PC-9 (cell line): Measurements from ENCODE around the gene AHI1. TPM values are rescaled to one million over a fixed set of nuclear protein-coding genes. Genes with fewer than 3 reads are reported as not detected.

ENCODE experiments used
- BruUV-seq: library from RNA; stranded (reverse); fragments of 400-500 nt; replicated peaks from 2 replicates; lab custom pipeline; 2021; lab: Mats Ljungman, UMichigan
- CTCF ChIA-PET: fragments of 300-600 bp; sonication (Branson Sonifier 250); formaldehyde crosslinking; loops from one replicate; lab custom pipeline; 2022; ENCODE audit warnings: antibody characterized with exemption; lab: Charles Lee
- POLR2A ChIA-PET: fragments of 300-600 bp; sonication (Branson Sonifier 250); formaldehyde crosslinking; loops from one replicate; lab custom pipeline; 2022; ENCODE audit warnings: antibody characterized with exemption; ENCODE audit not compliant: unreplicated experiment; lab: Charles Lee
- DNase-seq, 2 experiments: peaks; one replicate each; pipeline versions ENCODE4 v3.0.0 to v3.0.0-alpha.2; 2015 to 2022; ENCODE audit warnings: mixed read lengths in 1 of 2
- H2AFZ ChIP-seq: fragments of 200-600 bp; sonication (generic); 2 replicates; pipeline ENCODE4 v1.8.1; 2017; ENCODE audit warnings: antibody characterized with exemption
- H3F3A ChIP-seq: fragments of 200-600 bp; sonication (generic); 2 replicates; pipeline ENCODE4 v1.8.1; 2017; ENCODE audit warnings: antibody characterized with exemption, mild to moderate bottlenecking, low read depth; ENCODE audit not compliant: insufficient read depth
- H3K27ac ChIP-seq: fragments of 200-600 bp; sonication (generic); 2 replicates; pipeline ENCODE4 v1.6.1; 2016; ENCODE audit warnings: mixed run types
- H3K27me3 ChIP-seq: fragments of 200-600 bp; sonication (generic); 2 replicates; pipeline ENCODE4 v1.6.1; 2016; ENCODE audit warnings: low read depth, mixed run types; ENCODE audit not compliant: insufficient read depth
- H3K36me3 ChIP-seq: fragments of 200-600 bp; sonication (generic); 2 replicates; pipeline ENCODE4 v1.6.1; 2016; ENCODE audit warnings: low read depth, mixed run types
- H3K4me1 ChIP-seq: fragments of 200-600 bp; sonication (generic); replicated peaks from 2 replicates; pipeline ENCODE4 v1.6.1; 2016; ENCODE audit warnings: mixed run types; ENCODE audit not compliant: insufficient read depth
- H3K4me2 ChIP-seq: fragments of 200-600 bp; sonication (generic); 2 replicates; pipeline ENCODE4 v1.6.1; 2017; ENCODE audit warnings: mixed run types
- H3K4me3 ChIP-seq: fragments of 200-600 bp; sonication (generic); 2 replicates; pipeline ENCODE4 v1.6.1; 2016; ENCODE audit warnings: mixed run types
- H3K79me2 ChIP-seq: fragments of 200-600 bp; sonication (generic); 2 replicates; pipeline ENCODE4 v1.6.1; 2017; ENCODE audit warnings: low read depth, mixed run types
- H3K9me2 ChIP-seq: fragments of 200-600 bp; sonication (generic); 2 replicates; pipeline ENCODE4 v1.8.1; 2017; ENCODE audit warnings: mild to moderate bottlenecking; ENCODE audit not compliant: insufficient read depth
- H3K9me3 ChIP-seq: fragments of 200-600 bp; sonication (generic); 2 replicates; pipeline ENCODE4 v1.8.1; 2016; ENCODE audit warnings: low read depth; ENCODE audit not compliant: insufficient read depth
- H4K20me1 ChIP-seq: fragments of 200-600 bp; sonication (generic); 2 replicates; pipeline ENCODE4 v1.8.1; 2017; ENCODE audit not compliant: insufficient read depth
- EZH2 ChIP-seq: fragments of 200-600 bp; sonication (generic); IDR thresholded peaks from 2 replicates; pipeline ENCODE4 v1.8.0; 2017; ENCODE audit warnings: antibody characterized with exemption, low read depth
- intact Hi-C: fragments of 100-400 bp; cut with micrococcal nuclease; formaldehyde crosslinking; loops from one replicate; pipeline ENCODE4 v1.10.0; 2022; ENCODE audit not compliant: unreplicated experiment
- total RNA-seq: library from RNA; stranded (reverse); gene quantifications from 2 replicates; pipeline ENCODE4 v1.2.3, GENCODE V29; 2021
- TF ChIP-seq, protein P1 (sequence below): fragments of 200-600 bp; sonication (generic); conservative IDR thresholded peaks from 2 replicates; pipeline ENCODE4 v1.6.1; 2017; ENCODE audit warnings: mixed run types, antibody characterized with exemption, mild to moderate bottlenecking, moderate library complexity

The AHI1 gene
- total RNA-seq, 1 experiment from 2014 or later: 19.9 TPM

DNA sequence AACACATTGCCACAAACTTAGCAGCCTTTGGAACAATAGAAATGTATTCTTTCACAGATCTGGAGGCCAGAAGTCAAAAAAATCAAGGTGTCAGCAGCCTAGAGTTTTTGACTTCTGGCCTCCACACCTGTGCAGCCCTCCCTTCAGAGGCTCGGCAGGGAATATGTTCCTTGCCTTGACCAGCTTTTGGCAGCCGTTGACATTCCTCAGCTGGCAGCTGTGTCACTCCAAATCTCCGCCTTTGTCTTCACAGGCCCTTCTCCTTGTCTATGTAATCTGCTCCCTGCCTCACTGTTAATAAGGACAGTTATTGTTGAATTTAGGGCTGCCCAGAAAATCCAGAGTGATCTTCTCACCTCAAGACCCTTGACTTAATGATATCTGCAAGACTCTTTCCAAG is 17.2 kb upstream of the AHI1 start:
- Histone ChIP-seq H3K4me1 (no peaks in the 10 kb centered on the region), H4K20me1 (no peaks in the 10 kb centered on the region), H3K4me3 (no peak overlapping the region), H3K27me3 (no peaks in the 10 kb centered on the region), H3K4me2 (no peak overlapping the region), H2AFZ (no peak overlapping the region), H3K79me2 (no peaks in the 10 kb centered on the region), H3K9me3 (no peaks in the 10 kb centered on the region), H3K9me2 (no peaks in the 10 kb centered on the region), H3F3A (no peaks in the 10 kb centered on the region), H3K36me3 (no peaks in the 10 kb centered on the region), H3K27ac (no peak overlapping the region)
- TF ChIP-seq, protein P1, sequence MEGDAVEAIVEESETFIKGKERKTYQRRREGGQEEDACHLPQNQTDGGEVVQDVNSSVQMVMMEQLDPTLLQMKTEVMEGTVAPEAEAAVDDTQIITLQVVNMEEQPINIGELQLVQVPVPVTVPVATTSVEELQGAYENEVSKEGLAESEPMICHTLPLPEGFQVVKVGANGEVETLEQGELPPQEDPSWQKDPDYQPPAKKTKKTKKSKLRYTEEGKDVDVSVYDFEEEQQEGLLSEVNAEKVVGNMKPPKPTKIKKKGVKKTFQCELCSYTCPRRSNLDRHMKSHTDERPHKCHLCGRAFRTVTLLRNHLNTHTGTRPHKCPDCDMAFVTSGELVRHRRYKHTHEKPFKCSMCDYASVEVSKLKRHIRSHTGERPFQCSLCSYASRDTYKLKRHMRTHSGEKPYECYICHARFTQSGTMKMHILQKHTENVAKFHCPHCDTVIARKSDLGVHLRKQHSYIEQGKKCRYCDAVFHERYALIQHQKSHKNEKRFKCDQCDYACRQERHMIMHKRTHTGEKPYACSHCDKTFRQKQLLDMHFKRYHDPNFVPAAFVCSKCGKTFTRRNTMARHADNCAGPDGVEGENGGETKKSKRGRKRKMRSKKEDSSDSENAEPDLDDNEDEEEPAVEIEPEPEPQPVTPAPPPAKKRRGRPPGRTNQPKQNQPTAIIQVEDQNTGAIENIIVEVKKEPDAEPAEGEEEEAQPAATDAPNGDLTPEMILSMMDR: no peak
- TF ChIP-seq EZH2: no peak
- ChIA-PET CTCF (no interaction called here), POLR2A (interaction anchor here (0.6 to 0.7 kb wide), 2 partner anchors 21 to 938 kb away, joined by 9 to 21 read pairs; no protein-coding TSS in a partner anchor)
- DNase-seq: no peak
- intact Hi-C loops: no loop called here
- BruUV-seq: no TSS peak

DNA sequence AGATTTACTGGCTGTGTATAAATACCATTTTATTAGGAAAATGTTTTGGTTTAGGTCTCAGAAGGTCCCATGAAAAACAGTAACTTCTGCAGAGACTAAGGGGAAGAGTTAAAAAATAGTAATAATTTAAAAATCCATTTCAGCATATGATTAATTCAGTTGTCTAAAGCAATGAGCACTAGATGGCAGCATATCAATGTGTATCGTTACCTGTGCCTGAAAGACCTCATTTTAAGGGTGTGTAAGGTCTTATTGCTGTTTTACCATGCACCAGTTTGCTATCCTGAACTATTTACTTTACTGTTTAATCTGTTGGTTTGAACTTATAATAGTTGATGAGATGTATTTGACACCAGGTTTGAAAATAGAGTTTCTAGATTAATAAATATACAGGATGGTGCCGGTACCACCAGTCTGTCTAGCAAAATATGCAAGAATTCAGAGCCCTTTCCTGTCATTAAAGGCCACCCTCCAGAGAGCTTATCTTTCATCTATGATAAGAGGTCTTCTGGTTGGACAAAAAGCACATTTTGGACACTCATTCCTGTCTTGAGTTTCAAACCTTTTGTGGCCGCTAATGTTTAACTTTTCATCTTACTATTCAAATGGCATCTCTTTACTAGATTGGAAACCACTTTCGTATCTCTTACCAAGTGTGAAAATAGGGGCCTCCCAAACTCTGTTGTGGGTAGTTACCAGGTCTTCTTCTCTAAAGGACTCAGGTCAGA is 8.9 kb upstream of the AHI1 start:
- Histone ChIP-seq H3K27me3 (no peaks in the 10 kb centered on the region), H3K9me3 (no peaks in the 10 kb centered on the region), H4K20me1 (no peaks in the 10 kb centered on the region), H3K4me1 (no peaks in the 10 kb centered on the region; the same call in 1 of the 2 replicates), H3K4me3 (no peak overlapping the region), H2AFZ (no peak overlapping the region), H3K79me2 (no peaks in the 10 kb centered on the region), H3K4me2 (no peak overlapping the region), H3K36me3 (no peaks in the 10 kb centered on the region), H3K27ac (no peak overlapping the region), H3F3A (peaks cover 4% of the 10 kb centered on the region; the same call in 1 of the 2 replicates), H3K9me2 (no peaks in the 10 kb centered on the region)
- TF ChIP-seq, protein P1: peak; percentile 81
- no peak for TF ChIP-seq EZH2
- ChIA-PET POLR2A (no interaction called here), CTCF (interaction anchor here (0.6 kb wide), 1 partner anchor 951 kb away, joined by 3 read pairs; no protein-coding TSS in a partner anchor)
- DNase-seq: peak; percentile 3 to 45
- intact Hi-C loops: loop anchor here (1.0 to 5.0 kb wide), 3 partner anchors 720 to 1046 kb away; partner anchors contain the start of gene MAP7
- no TSS peak for BruUV-seq

DNA sequence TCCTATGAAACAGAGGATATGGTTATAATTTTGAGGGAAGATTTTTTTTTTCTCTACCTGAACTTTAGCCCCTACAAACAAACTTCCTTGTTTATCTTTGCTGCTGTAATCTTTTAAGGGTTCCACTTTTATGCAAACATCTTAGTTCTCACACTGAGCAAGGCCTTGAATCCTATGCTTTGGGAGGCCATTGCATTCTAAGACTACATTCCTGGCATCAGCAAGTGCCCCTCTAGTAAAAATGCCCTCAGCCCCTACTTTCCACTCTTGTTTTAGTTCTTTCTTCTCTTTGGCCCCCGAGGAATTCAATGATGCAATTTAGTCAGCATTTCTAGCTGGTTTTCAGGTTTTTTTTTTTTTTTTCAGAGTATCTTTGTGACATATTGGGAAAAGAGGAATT is 8.1 kb upstream of the AHI1 start:
- BruUV-seq: no TSS peak
- DNase-seq: no peak
- Histone ChIP-seq H4K20me1 (no peaks in the 10 kb centered on the region), H3F3A (peaks cover 4% of the 10 kb centered on the region; the same call in 1 of the 2 replicates), H3K27ac (no peak overlapping the region), H3K4me2 (0 out of 2 replicates have a peak overlapping the region, but pooled peaks have one; percentile 1), H3K36me3 (no peaks in the 10 kb centered on the region), H3K9me2 (no peaks in the 10 kb centered on the region), H3K4me3 (no peak overlapping the region), H2AFZ (no peak overlapping the region), H3K4me1 (no peaks in the 10 kb centered on the region; the same call in 1 of the 2 replicates), H3K9me3 (no peaks in the 10 kb centered on the region), H3K27me3 (no peaks in the 10 kb centered on the region), H3K79me2 (no peaks in the 10 kb centered on the region)
- CTCF ChIA-PET: interaction anchor here (0.6 kb wide), 1 partner anchor 623 kb away, joined by 6 read pairs; no protein-coding TSS in a partner anchor
- intact Hi-C loops: loop anchor here (1.0 to 5.0 kb wide), 3 partner anchors 721 to 1047 kb away; partner anchors contain the start of gene MAP7
- no peak for TF ChIP-seq EZH2
- TF ChIP-seq, protein P1: no peak
- POLR2A ChIA-PET: no interaction called here
